ENCODE data around the gene TAF4. TPM values are rescaled to one million over a fixed set of nuclear protein-coding genes. Genes with fewer than 3 reads are reported as not detected.

The TAF4 gene
- total RNA-seq, 2 donors from 2014 or later = 25.5 to 39.9 TPM

DNA sequence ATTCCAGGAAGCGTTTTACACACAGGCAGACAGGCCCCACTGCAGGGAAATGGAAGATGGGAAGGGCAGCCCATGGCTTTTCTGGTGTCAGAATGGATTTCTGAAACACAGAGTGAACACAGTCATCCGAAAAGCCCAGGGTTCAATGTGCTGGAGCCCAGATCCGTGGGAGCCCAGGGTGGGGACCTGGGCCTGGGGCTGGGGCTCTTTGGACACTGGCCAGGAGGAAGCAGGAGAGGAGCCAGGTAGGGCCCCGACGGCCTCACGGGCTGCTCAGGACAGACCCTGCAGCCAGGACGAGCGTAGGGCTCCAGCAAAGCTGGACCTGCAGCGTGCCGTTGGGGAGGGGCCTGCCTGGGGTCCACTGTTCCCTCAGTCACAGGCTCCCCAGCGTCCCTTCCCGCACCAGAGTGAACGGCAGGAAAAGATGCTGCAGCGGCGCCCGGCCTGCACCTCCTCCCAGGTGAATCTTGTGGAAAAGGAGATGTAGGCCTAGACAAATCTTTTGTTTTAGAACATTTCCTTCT, 32.3 kb upstream of the TAF4 start:
- no peak overlapping the region for H3K4me3 Mint-ChIP-seq
- no peaks in the 10 kb centered on the region for H3K27me3 ChIP-seq (ENCODE audit: control insufficient read depth, insufficient read depth, low read length, poor library complexity, severe bottlenecking)
- H3K4me3 ChIP-seq (ENCODE audit: low read length) = no peak overlapping the region
- peaks cover 5% of the 10 kb centered on the region for H3K9me3 ChIP-seq (ENCODE audit: control insufficient read depth, low read length)
- peaks cover 18% of the 10 kb centered on the region for H3K27me3 Mint-ChIP-seq (ENCODE audit: insufficient read depth)
- DNase-seq = no peak
- H3K27ac Mint-ChIP-seq = no peak overlapping the region
- TF ChIP-seq, protein P1, sequence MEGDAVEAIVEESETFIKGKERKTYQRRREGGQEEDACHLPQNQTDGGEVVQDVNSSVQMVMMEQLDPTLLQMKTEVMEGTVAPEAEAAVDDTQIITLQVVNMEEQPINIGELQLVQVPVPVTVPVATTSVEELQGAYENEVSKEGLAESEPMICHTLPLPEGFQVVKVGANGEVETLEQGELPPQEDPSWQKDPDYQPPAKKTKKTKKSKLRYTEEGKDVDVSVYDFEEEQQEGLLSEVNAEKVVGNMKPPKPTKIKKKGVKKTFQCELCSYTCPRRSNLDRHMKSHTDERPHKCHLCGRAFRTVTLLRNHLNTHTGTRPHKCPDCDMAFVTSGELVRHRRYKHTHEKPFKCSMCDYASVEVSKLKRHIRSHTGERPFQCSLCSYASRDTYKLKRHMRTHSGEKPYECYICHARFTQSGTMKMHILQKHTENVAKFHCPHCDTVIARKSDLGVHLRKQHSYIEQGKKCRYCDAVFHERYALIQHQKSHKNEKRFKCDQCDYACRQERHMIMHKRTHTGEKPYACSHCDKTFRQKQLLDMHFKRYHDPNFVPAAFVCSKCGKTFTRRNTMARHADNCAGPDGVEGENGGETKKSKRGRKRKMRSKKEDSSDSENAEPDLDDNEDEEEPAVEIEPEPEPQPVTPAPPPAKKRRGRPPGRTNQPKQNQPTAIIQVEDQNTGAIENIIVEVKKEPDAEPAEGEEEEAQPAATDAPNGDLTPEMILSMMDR (conservative IDR thresholded peaks at IDR 0.05) = no peak
- no peak overlapping the region for H3K9ac ChIP-seq (ENCODE audit: extremely low read depth, low read length, poor library complexity, severe bottlenecking)
- no peaks in the 10 kb centered on the region for H3K36me3 ChIP-seq (ENCODE audit: control insufficient read depth, insufficient read depth, low read length)
- 70 to 85% methylated on average over 2 to 16 of the region's 16 CpGs for WGBS, 2 experiments (ENCODE audit: insufficient coverage in 1 of 2, insufficient read length in 1 of 2)
- H3K9me3 Mint-ChIP-seq = peaks cover 10% of the 10 kb centered on the region
- no peaks in the 10 kb centered on the region for H3K36me3 Mint-ChIP-seq (ENCODE audit: low read depth)
- no peak overlapping the region for H3K27ac ChIP-seq (ENCODE audit: low read depth, low read length)
- H3K4me1 ChIP-seq (ENCODE audit: control insufficient read depth, insufficient read depth, low read length) = no peaks in the 10 kb centered on the region
- no peaks in the 10 kb centered on the region for H3K4me1 Mint-ChIP-seq

GRCh38 chr20:62096421-62097380, 31.0 kb upstream of the TAF4 start:
- Histone ChIP-seq H3K27ac (ENCODE audit: low read depth, low read length) (no peak overlapping the region), H3K9ac (ENCODE audit: extremely low read depth, low read length, poor library complexity, severe bottlenecking) (no peak overlapping the region), H3K4me3 (ENCODE audit: low read length) (no peak overlapping the region), H3K9me3 (ENCODE audit: control insufficient read depth, low read length) (peaks cover 9% of the 10 kb centered on the region), H3K4me1 (ENCODE audit: control insufficient read depth, insufficient read depth, low read length) (no peaks in the 10 kb centered on the region), H3K27me3 (ENCODE audit: control insufficient read depth, insufficient read depth, low read length, poor library complexity, severe bottlenecking) (no peaks in the 10 kb centered on the region), H3K36me3 (ENCODE audit: control insufficient read depth, insufficient read depth, low read length) (no peaks in the 10 kb centered on the region)
- no peak overlapping the region for H3K27ac Mint-ChIP-seq
- H3K9me3 Mint-ChIP-seq = peaks cover 15% of the 10 kb centered on the region
- peaks cover 13% of the 10 kb centered on the region for H3K27me3 Mint-ChIP-seq (ENCODE audit: insufficient read depth)
- TF ChIP-seq, protein P1 (conservative IDR thresholded peaks at IDR 0.05) = no peak
- no peaks in the 10 kb centered on the region for H3K4me1 Mint-ChIP-seq
- DNase-seq = no peak
- H3K4me3 Mint-ChIP-seq = no peak overlapping the region
- WGBS, 2 experiments (ENCODE audit: insufficient coverage in 1 of 2, insufficient read length in 1 of 2) = 91 to 92% methylated on average over 18 to 30 of the region's 30 CpGs
- H3K36me3 Mint-ChIP-seq (ENCODE audit: low read depth) = no peaks in the 10 kb centered on the region

- no peak overlapping the region for H3K27ac Mint-ChIP-seq
- no peaks in the 10 kb centered on the region for H3K36me3 ChIP-seq (ENCODE audit: control insufficient read depth, insufficient read depth, low read length)
- no peak overlapping the region for H3K27ac ChIP-seq (ENCODE audit: low read depth, low read length)
- H3K9me3 Mint-ChIP-seq = peaks cover 9% of the 10 kb centered on the region
- TF ChIP-seq, protein P1 (conservative IDR thresholded peaks at IDR 0.05) = no peak
- H3K9me3 ChIP-seq (ENCODE audit: control insufficient read depth, low read length) = peaks cover 9% of the 10 kb centered on the region
- no peak overlapping the region for H3K4me3 Mint-ChIP-seq
- no peaks in the 10 kb centered on the region for H3K27me3 Mint-ChIP-seq (ENCODE audit: insufficient read depth)
- H3K4me1 ChIP-seq (ENCODE audit: control insufficient read depth, insufficient read depth, low read length) = no peaks in the 10 kb centered on the region
- 74% methylated on average over 2 of the region's 3 CpGs; no CpG with 5 or more reads in 1 of the 2 experiments for WGBS, 2 experiments (ENCODE audit: insufficient coverage in 1 of 2, insufficient read length in 1 of 2)
- no peaks in the 10 kb centered on the region for H3K27me3 ChIP-seq (ENCODE audit: control insufficient read depth, insufficient read depth, low read length, poor library complexity, severe bottlenecking)
- no peaks in the 10 kb centered on the region for H3K4me1 Mint-ChIP-seq
- no peak overlapping the region for H3K4me3 ChIP-seq (ENCODE audit: low read length)
- H3K9ac ChIP-seq (ENCODE audit: extremely low read depth, low read length, poor library complexity, severe bottlenecking) = no peak overlapping the region
- H3K36me3 Mint-ChIP-seq (ENCODE audit: low read depth) = no peaks in the 10 kb centered on the region
- no peak for DNase-seq
Measured at GRCh38 chr20:62089393-62089792, 23.7 kb upstream of the TAF4 start.

All from endodermal cell (in vitro differentiated cells).